GM19455 (cell line): ENCODE measurements around the gene TRPV4.
"Not testable (repeated sequence)": the region's sequence is repeated elsewhere in the genome, so short reads cannot be mapped to it uniquely, and the experiment has no call there.

Source experiments
- ATAC-seq: cut with Tn5 transposase; IDR thresholded peaks from one replicate; pipeline ENCODE4 v1.9.1; 2021; ENCODE audit not compliant: unreplicated experiment

Gene TRPV4

GRCh38 chr12:109833307-109834189 is at the start of gene TRPV4:
TSS of gene TRPV4 (minus strand) at chr12:109833398. CDS start at chr12:109814796, 18,602 bp downstream.
- no peak for ATAC-seq

- ATAC-seq, result no peak
Measured at GRCh38 chr12:109881752-109882151, 48.6 kb upstream of the TRPV4 start.

- ATAC-seq, result no peak
Measured at GRCh38 chr12:109880938-109881337, 47.7 kb upstream of the TRPV4 start.

- peak; percentile 93 for ATAC-seq
Measured at GRCh38 chr12:109880043-109880931, 47.1 kb upstream of the TRPV4 start, which contains the start of gene GLTP. TSS of gene GLTP (minus strand) at chr12:109880541. CDS start at chr12:109880374, 167 bp downstream.

- no peak for ATAC-seq
Measured at GRCh38 chr12:109879351-109880042, 46.3 kb upstream of the TRPV4 start.

- no peak for ATAC-seq
Measured at GRCh38 chr12:109878749-109879148, 45.6 kb upstream of the TRPV4 start.

GRCh38 chr12:109878247-109878625 is 45.0 kb upstream of the TRPV4 start:
- ATAC-seq, result no peak

GRCh38 chr12:109877504-109878246 is 44.5 kb upstream of the TRPV4 start:
- no peak for ATAC-seq

GRCh38 chr12:109876406-109876805 is 43.2 kb upstream of the TRPV4 start:
- no peak for ATAC-seq

- no peak for ATAC-seq
Measured at GRCh38 chr12:109875572-109876131, 42.5 kb upstream of the TRPV4 start.

- no peak for ATAC-seq
Measured at GRCh38 chr12:109873653-109874052, 40.5 kb upstream of the TRPV4 start.

GRCh38 chr12:109871668-109872314 is 38.6 kb upstream of the TRPV4 start:
- ATAC-seq, result no peak

- ATAC-seq, result no peak
Measured at GRCh38 chr12:109870648-109871047, 37.5 kb upstream of the TRPV4 start.

- no peak for ATAC-seq
Measured at GRCh38 chr12:109868182-109869051, 35.2 kb upstream of the TRPV4 start.

GRCh38 chr12:109864916-109865315 is 31.7 kb upstream of the TRPV4 start:
- no peak for ATAC-seq

GRCh38 chr12:109863847-109864712 is 30.9 kb upstream of the TRPV4 start:
- no peak for ATAC-seq

- ATAC-seq, result not testable (repeated sequence)
Measured at GRCh38 chr12:109862491-109862890, 29.3 kb upstream of the TRPV4 start.
